Type B pancreatic cell (in vitro differentiated cells): ENCODE results near the gene RNF157. TPM values are rescaled to one million over a fixed set of nuclear protein-coding genes. Genes with fewer than 3 reads are reported as not detected.
"Not testable (repeated sequence)": the region's sequence is repeated elsewhere in the genome, so short reads cannot be mapped to it uniquely, and the experiment has no call there.

Experiments
- DNase-seq: peaks from one replicate; pipeline ENCODE4 v3.0.0; 2021; ENCODE audit warnings: mixed read lengths; ENCODE audit not compliant: unreplicated experiment; ENCODE audit errors: extremely low spot score
- H3K27ac Mint-ChIP-seq: 2 replicates; pipeline ENCODE4 v1.8.0; 2021; ENCODE audit warnings: mild to moderate bottlenecking, mixed read lengths
- H3K27me3 Mint-ChIP-seq: 2 replicates; pipeline ENCODE4 v1.8.0; 2021; ENCODE audit warnings: mixed read lengths
- H3K36me3 Mint-ChIP-seq: 2 replicates; pipeline ENCODE4 v1.8.0; 2021; ENCODE audit warnings: mixed read lengths
- H3K4me1 Mint-ChIP-seq: one replicate; pipeline ENCODE4 v1.8.0; 2021; ENCODE audit warnings: mixed read lengths; ENCODE audit not compliant: unreplicated experiment
- H3K4me3 Mint-ChIP-seq: 2 replicates; pipeline ENCODE4 v1.8.0; 2021; ENCODE audit warnings: mild to moderate bottlenecking, mixed read lengths
- H3K9me3 Mint-ChIP-seq: 2 replicates; pipeline ENCODE4 v1.8.0; 2021; ENCODE audit warnings: mixed read lengths
- CTCF ChIP-seq: fragments of 200-600 bp; sonication (generic); conservative IDR thresholded peaks from 2 replicates; pipeline ENCODE4 v1.5.0; 2021; ENCODE audit warnings: antibody characterized with exemption, mild to moderate bottlenecking
- total RNA-seq: library from RNA; stranded (reverse); gene quantifications from 2 replicates; pipeline ENCODE4 v1.2.1, GENCODE V29; 2021; ENCODE audit warnings: low replicate concordance

Gene RNF157
- total RNA-seq, 1 donor from 2014 or later: 27.0 TPM

DNA sequence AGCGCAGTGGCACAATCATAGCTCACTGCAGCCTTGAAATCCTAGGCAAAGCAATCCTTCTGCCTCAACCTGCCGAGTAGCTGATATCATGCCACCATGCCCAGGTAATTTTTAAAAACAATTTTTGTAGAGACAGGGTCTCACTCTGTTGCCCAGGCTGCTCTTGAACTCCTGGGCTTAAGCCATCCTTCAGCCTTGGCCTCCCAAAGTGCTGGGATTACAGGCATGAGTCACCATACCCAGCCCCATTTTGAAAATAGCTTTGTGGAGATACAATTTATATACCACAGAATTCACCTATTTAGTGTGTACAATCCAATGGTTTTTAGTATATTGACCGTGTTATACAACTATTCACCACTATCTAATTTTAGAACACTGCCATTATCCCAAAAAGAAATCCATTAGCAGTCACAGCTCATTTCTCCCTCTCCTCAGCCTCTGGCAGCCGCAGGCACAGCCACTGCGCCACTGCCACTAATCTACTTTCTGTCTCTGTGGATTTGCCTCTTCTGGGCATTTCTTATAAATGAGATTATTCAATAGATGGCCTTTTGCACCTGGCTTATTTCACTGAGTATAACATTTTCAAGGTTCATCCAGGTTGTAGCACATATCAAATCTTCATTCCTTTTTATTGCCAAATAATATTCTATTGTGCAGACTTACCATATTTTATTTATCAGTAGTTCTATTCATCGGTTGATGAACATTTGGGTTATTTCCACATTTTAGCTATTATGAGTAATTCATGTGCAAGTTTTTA, 6.5 kb downstream of the RNF157 start:
- Mint-ChIP-seq H3K36me3 (no peaks in the 10 kb centered on the region), H3K27ac (no peak overlapping the region)
- TF ChIP-seq CTCF: no peak

DNA sequence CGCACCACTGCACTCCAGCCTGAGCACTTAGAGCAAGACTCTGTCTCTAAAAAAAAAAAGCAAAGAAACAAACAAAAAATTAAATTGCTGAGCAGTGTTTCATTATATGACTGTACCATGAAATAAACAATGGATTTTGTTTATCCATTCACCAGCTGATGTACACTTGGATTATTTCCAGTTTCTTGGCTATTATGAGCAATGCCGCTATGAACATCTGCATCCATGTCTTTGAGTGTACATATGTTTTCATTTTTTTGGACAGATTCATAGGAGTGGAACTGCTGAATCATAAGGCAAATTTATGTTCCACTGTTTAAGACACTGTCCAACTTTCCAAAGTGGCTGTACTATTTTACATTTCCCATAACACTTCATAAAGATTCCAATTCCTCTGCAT, 8.0 kb downstream of the RNF157 start:
- no peaks in the 10 kb centered on the region for H3K9me3 Mint-ChIP-seq
- no peak overlapping the region for H3K27ac Mint-ChIP-seq
- no peaks in the 10 kb centered on the region for H3K4me1 Mint-ChIP-seq
- peaks cover 3% of the 10 kb centered on the region for H3K27me3 Mint-ChIP-seq
- no peak for TF ChIP-seq CTCF
- peaks cover 3% of the 10 kb centered on the region for H3K36me3 Mint-ChIP-seq
- no peak for DNase-seq
- H3K4me3 Mint-ChIP-seq: no peak overlapping the region

More for the DNA sequence above, 6.5 kb downstream of the RNF157 start:
- no peak overlapping the region for H3K4me3 Mint-ChIP-seq
- peaks cover 2% of the 10 kb centered on the region for H3K27me3 Mint-ChIP-seq
- H3K9me3 Mint-ChIP-seq: no peaks in the 10 kb centered on the region
- DNase-seq: no peak
- peaks cover 8% of the 10 kb centered on the region for H3K4me1 Mint-ChIP-seq

DNA sequence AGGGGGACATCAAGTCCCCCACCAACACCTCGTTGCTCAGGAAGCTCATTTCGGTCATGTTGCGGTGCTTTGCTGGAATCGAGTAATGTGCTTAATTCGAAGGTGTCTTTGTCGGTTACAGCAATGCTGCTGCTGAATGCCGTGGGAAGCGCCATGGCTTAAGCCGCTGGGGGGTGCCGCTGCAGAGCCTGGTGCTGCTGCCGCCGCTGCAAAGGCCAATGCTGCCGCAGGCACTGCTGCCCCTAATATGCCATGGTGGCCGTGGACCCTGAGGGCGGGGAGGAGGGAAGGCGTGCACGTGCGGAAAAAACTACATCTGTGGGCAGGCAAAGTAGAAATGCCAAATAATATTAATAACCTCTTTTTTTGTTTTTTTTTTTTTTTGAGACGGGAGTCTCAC, 13.5 kb downstream of the RNF157 start:
- not testable (repeated sequence) for DNase-seq, H3K27ac Mint-ChIP-seq, H3K4me3 Mint-ChIP-seq, H3K36me3 Mint-ChIP-seq, H3K27me3 Mint-ChIP-seq, H3K9me3 Mint-ChIP-seq, H3K4me1 Mint-ChIP-seq

- H3K27ac Mint-ChIP-seq, H3K9me3 Mint-ChIP-seq, DNase-seq, H3K4me3 Mint-ChIP-seq, H3K36me3 Mint-ChIP-seq, H3K27me3 Mint-ChIP-seq, H3K4me1 Mint-ChIP-seq: not testable (repeated sequence)
Measured at GRCh38 chr17:76225373-76226086, 14.8 kb downstream of the RNF157 start.

GRCh38 chr17:76223802-76224201, 16.5 kb downstream of the RNF157 start:
- peaks cover 3% of the 10 kb centered on the region for H3K36me3 Mint-ChIP-seq
- no peak overlapping the region for H3K27ac Mint-ChIP-seq
- no peak overlapping the region for H3K4me3 Mint-ChIP-seq
- H3K4me1 Mint-ChIP-seq: peaks cover 5% of the 10 kb centered on the region
- H3K9me3 Mint-ChIP-seq: no peaks in the 10 kb centered on the region
- no peak for TF ChIP-seq CTCF
- no peak for DNase-seq
- H3K27me3 Mint-ChIP-seq: peaks cover 3% of the 10 kb centered on the region

- H3K27me3 Mint-ChIP-seq: no peaks in the 10 kb centered on the region
- H3K4me1 Mint-ChIP-seq: peaks cover 5% of the 10 kb centered on the region
- H3K4me3 Mint-ChIP-seq: no peak overlapping the region
- no peak for TF ChIP-seq CTCF
- H3K27ac Mint-ChIP-seq: no peak overlapping the region
- no peak for DNase-seq
- H3K9me3 Mint-ChIP-seq: no peaks in the 10 kb centered on the region
- no peaks in the 10 kb centered on the region for H3K36me3 Mint-ChIP-seq
Measured at GRCh38 chr17:76219670-76220383, 20.5 kb downstream of the RNF157 start.
